SK-N-SH (cell line): ENCODE data around the gene ERGIC1. TPM values are rescaled to one million over a fixed set of nuclear protein-coding genes. Genes with fewer than 3 reads are reported as not detected.

Experiments used
- CTCF ChIA-PET: fragments of 300-600, 350-600 bp; formaldehyde crosslinking; extraction: SDS; loops from one replicate; lab custom pipeline; 2021; lab: Yijun Ruan, JAX
- POLR2A ChIA-PET: fragments of 350-600 bp; sonication (Branson Sonifier 250); formaldehyde crosslinking; extraction: SDS; loops from one replicate; lab custom pipeline; 2020; ENCODE audit warnings: antibody characterized with exemption, inconsistent platforms; lab: Yijun Ruan, JAX
- DNase-seq: peaks from one replicate; pipeline ENCODE4 v3.0.0; 2012
- H2AFZ ChIP-seq: fragments of 200-600 bp; sonication (generic); 2 replicates; pipeline ENCODE4 v1.8.1; 2016; ENCODE audit warnings: antibody characterized with exemption, mild to moderate bottlenecking, low read depth
- H3F3A ChIP-seq: fragments of 200-600 bp; sonication (generic); replicated peaks from 2 replicates; pipeline ENCODE3; 2016; ENCODE audit warnings: antibody characterized with exemption, mild to moderate bottlenecking; ENCODE audit not compliant: insufficient read depth
- H3K27ac ChIP-seq, 2 experiments: fragments of 200-500 bp in 1 of 2; fragments of 200-600 bp in 1 of 2; sonication (Bioruptor generic) in 1 of 2; sonication (generic), shearing (Covaris generic) in 1 of 2; 2 replicates each; pipeline versions ENCODE4 v1.5.1 to v1.6.1; 2014 to 2016; ENCODE audit warnings: low read depth in 2 of 2, inconsistent platforms in 1 of 2, low read length in 1 of 2, mild to moderate bottlenecking in 1 of 2, mixed read lengths in 1 of 2
- H3K27me3 ChIP-seq: fragments of 200-600 bp; sonication (generic), shearing (Covaris generic); 2 replicates; pipeline ENCODE4 v1.6.1; 2016; ENCODE audit warnings: mixed run types; ENCODE audit not compliant: insufficient read depth
- H3K36me3 ChIP-seq, 2 experiments: fragments of 200-500 bp in 1 of 2; fragments of 200-600 bp in 1 of 2; sonication (Bioruptor generic) in 1 of 2; sonication (generic) in 1 of 2; replicated peaks in 1 of 2; 2 replicates each; pipeline versions ENCODE3 to v1.5.1; 2014 to 2016; ENCODE audit warnings: low read length in 1 of 2, mild to moderate bottlenecking in 1 of 2; ENCODE audit not compliant: insufficient read depth in 2 of 2, control insufficient read depth in 1 of 2
- H3K4me1 ChIP-seq, 2 experiments: fragments of 200-500 bp in 1 of 2; fragments of 200-600 bp in 1 of 2; sonication (Bioruptor generic) in 1 of 2; sonication (generic), shearing (Covaris generic) in 1 of 2; 2 replicates each; pipeline versions ENCODE4 v1.5.1 to v1.6.1; 2014 to 2016; ENCODE audit warnings: low read depth in 1 of 2, low read length in 1 of 2, mixed run types in 1 of 2; ENCODE audit not compliant: insufficient read depth in 2 of 2, control insufficient read depth in 1 of 2
- H3K4me2 ChIP-seq: fragments of 200-600 bp; sonication (generic), shearing (Covaris generic); 2 replicates; pipeline ENCODE4 v1.6.1; 2017; ENCODE audit warnings: mixed run types
- H3K4me3 ChIP-seq, 2 experiments: fragments of 200-500 bp in 1 of 2; fragments of 200-600 bp in 1 of 2; sonication (Bioruptor generic) in 1 of 2; sonication (generic), shearing (Covaris generic) in 1 of 2; 2 replicates each; pipeline versions ENCODE4 v1.5.1 to v1.8.1; 2014 to 2016; ENCODE audit warnings: low read depth in 2 of 2, inconsistent platforms in 1 of 2, low read length in 1 of 2, mild to moderate bottlenecking in 1 of 2, mixed read lengths in 1 of 2, moderate library complexity in 1 of 2
- H3K79me2 ChIP-seq: fragments of 200-600 bp; sonication (generic); 2 replicates; pipeline ENCODE4 v1.8.1; 2017; ENCODE audit warnings: mild to moderate bottlenecking; ENCODE audit not compliant: insufficient read depth
- H3K9ac ChIP-seq: fragments of 200-600 bp; sonication (generic); 2 replicates; pipeline ENCODE4 v1.6.1; 2017; ENCODE audit warnings: mixed run types
- H3K9me2 ChIP-seq: fragments of 200-600 bp; sonication (generic); 2 replicates; pipeline ENCODE4 v1.6.1; 2017; ENCODE audit warnings: mixed run types
- H3K9me3 ChIP-seq: fragments of 200-600 bp; sonication (generic); 2 replicates; pipeline ENCODE4 v1.6.1; 2017; ENCODE audit warnings: mixed run types, mild to moderate bottlenecking, moderate library complexity
- H4K20me1 ChIP-seq: fragments of 200-600 bp; sonication (generic); 2 replicates; pipeline ENCODE4 v1.6.1; 2017; ENCODE audit warnings: mild to moderate bottlenecking, mixed run types; ENCODE audit not compliant: insufficient read depth
- CTCF ChIP-seq: fragments of 200-600 bp; sonication (generic); IDR thresholded peaks from 2 replicates; pipeline ENCODE4 v1.6.1; 2017; ENCODE audit warnings: antibody characterized with exemption, mild to moderate bottlenecking, moderate library complexity
- FOSL2 ChIP-seq: IDR thresholded peaks from 2 replicates; pipeline ENCODE4 v1.4.0; 2012; ENCODE audit warnings: low read depth, mild to moderate bottlenecking, moderate library complexity, borderline replicate concordance
- FOXJ3 ChIP-seq: sonication (generic); formaldehyde crosslinking; IDR thresholded peaks from 2 replicates; pipeline ENCODE4 v1.5.1; 2020; ENCODE audit warnings: mild to moderate bottlenecking, missing genetic modification reagents
- NFIC ChIP-seq: IDR thresholded peaks from 2 replicates; pipeline ENCODE4 v1.4.0; 2012; ENCODE audit warnings: borderline replicate concordance
- NRF1 ChIP-seq: IDR thresholded peaks from 2 replicates; pipeline ENCODE4 v1.6.1; 2012; ENCODE audit warnings: low read depth, mild to moderate bottlenecking, low read length
- PBX3 ChIP-seq: IDR thresholded peaks from 2 replicates; pipeline ENCODE4; 2012
- POLR2AphosphoS5 ChIP-seq: IDR thresholded peaks from 2 replicates; pipeline ENCODE4 v1.6.1; 2012; ENCODE audit warnings: low read depth, low read length
- RCOR1 ChIP-seq: fragments of 150-350 bp; IDR thresholded peaks from 2 replicates; pipeline ENCODE4 v1.6.1; 2017; ENCODE audit warnings: antibody characterized with exemption, low read length
- RXRA ChIP-seq: IDR thresholded peaks from 2 replicates; pipeline ENCODE4 v1.4.0; 2012; ENCODE audit warnings: low read depth, mild to moderate bottlenecking, borderline replicate concordance
- TCF12 ChIP-seq: IDR thresholded peaks from 2 replicates; pipeline ENCODE4 v1.4.0; 2012
- TEAD4 ChIP-seq: IDR thresholded peaks from 2 replicates; pipeline ENCODE4 v1.4.0; 2012; ENCODE audit warnings: mild to moderate bottlenecking, borderline replicate concordance; ENCODE audit not compliant: insufficient read depth
- YY1 ChIP-seq: IDR thresholded peaks from 2 replicates; pipeline ENCODE4 v1.4.0; 2012; ENCODE audit warnings: low read depth, mild to moderate bottlenecking
- WGBS: methylation state at CpG from one replicate; pipeline ENCODE4 v1.1.6; 2017; ENCODE audit warnings: low lambda C conversion rate; 5-methylcytosine and 5-hydroxymethylcytosine counted together
- polyA plus RNA-seq, 3 experiments: library from polyadenylated mRNA; depleted of rRNA; stranded (reverse); fragments of >200 nt; gene quantifications; 2 replicates each; pipeline ENCODE4 v1.2.3, GENCODE V29; 2012
- TF ChIP-seq, protein P1 (sequence below): IDR thresholded peaks from 2 replicates; pipeline ENCODE4 v1.4.0; 2012; ENCODE audit warnings: low read depth
- TF ChIP-seq, protein P2 (sequence below): fragments of 150-350 bp; IDR thresholded peaks from 2 replicates; pipeline ENCODE4 v1.6.1; 2017; ENCODE audit warnings: antibody characterized with exemption, low read length, low read depth, borderline replicate concordance
- TF ChIP-seq, protein P3 (sequence below): IDR thresholded peaks from 2 replicates; pipeline ENCODE4 v1.6.1; 2012; ENCODE audit warnings: mild to moderate bottlenecking, low read depth, low read length, moderate library complexity

Gene ERGIC1
- polyA plus RNA-seq, 1 of the 3 experiments (the other 2 are of a cell fraction): 101 TPM

- TF ChIP-seq, protein P1, sequence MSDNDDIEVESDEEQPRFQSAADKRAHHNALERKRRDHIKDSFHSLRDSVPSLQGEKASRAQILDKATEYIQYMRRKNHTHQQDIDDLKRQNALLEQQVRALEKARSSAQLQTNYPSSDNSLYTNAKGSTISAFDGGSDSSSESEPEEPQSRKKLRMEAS: no peak
- TF ChIP-seq NRF1 (no peak), POLR2AphosphoS5 (no peak), TEAD4 (no peak)
Observed at GRCh38 chr5:172926796-172927195, 92.7 kb downstream of the ERGIC1 start (continued).

DNA sequence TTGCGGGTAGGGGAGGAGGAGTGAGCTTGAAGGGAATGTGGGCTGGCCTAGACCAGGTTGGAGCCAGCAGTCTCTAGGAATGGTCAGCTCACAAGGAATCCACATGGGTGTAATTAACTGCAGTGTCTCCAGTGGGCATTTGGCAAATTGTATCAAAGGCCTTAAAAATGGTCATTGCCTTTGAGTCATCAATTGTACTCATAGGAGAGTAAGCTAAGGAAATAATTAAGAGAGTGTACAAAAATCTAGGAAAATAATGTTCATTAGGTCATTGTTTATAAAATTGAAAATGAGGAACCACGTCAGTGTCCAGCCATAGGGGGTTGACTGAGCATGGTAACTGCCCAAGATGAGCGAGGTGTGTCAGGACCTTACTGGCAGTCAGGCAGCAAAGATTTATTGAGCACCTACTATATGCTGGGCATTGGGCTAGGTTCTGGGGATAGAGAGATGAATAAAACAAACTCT lies 95.4 kb downstream of the ERGIC1 start:
- H3F3A ChIP-seq: peaks cover 35% of the 10 kb centered on the region
- DNase-seq: no peak
- H3K79me2 ChIP-seq: no peaks in the 10 kb centered on the region
- H3K27ac ChIP-seq: peak overlapping the region in 1 of 2 experiments; percentile 89; a peak in 2 of 4 replicates
- no peak overlapping the region for H3K4me2 ChIP-seq
- H3K4me1 ChIP-seq: peaks cover 0 to 19% of the 10 kb centered on the region in 2 experiments; a peak in 2 of 4 replicates
- H3K27me3 ChIP-seq: no peaks in the 10 kb centered on the region
- peaks cover 0 to 14% of the 10 kb centered on the region in 2 experiments for H3K36me3 ChIP-seq
- no peak overlapping the region for H2AFZ ChIP-seq
- H3K9me2 ChIP-seq: no peaks in the 10 kb centered on the region
- H3K4me3 ChIP-seq: no peak overlapping the region
- CTCF ChIA-PET: interaction anchor here (0.6 to 23.2 kb wide), 4 partner anchors 10 to 219 kb away, joined by 3 to 508 read pairs (median 38); no protein-coding TSS in a partner anchor
- TF ChIP-seq YY1: no peak
- TF ChIP-seq CTCF: peak; percentile 21; the same call in 1 of the 2 replicates
- TF ChIP-seq TCF12: no peak; the same call in 1 of the 2 replicates
- TF ChIP-seq, all 33 proteins: peak for 1
- H4K20me1 ChIP-seq: no peaks in the 10 kb centered on the region
- POLR2A ChIA-PET: interaction anchor here (0.6 kb wide), 1 partner anchor 125 kb away, joined by 4 read pairs; no protein-coding TSS in a partner anchor
- H3K9ac ChIP-seq: no peak overlapping the region
- WGBS: 75% methylated on average over 3 of the region's 3 CpGs
- no peaks in the 10 kb centered on the region for H3K9me3 ChIP-seq

- 7% methylated on average over 9 of the region's 9 CpGs for WGBS
- H3K36me3 ChIP-seq: peaks cover 6 to 10% of the 10 kb centered on the region in 2 experiments
- TF ChIP-seq RCOR1 (no peak), RXRA (peak; percentile 67; the same call in 1 of the 2 replicates), PBX3 (peak; percentile 73), FOSL2 (peak; percentile 94), TEAD4 (peak; percentile 69; the same call in 1 of the 2 replicates), FOXJ3 (CRISPR knock-in tag) (no peak), NFIC (peak; percentile 82)
- TF ChIP-seq, protein P2, sequence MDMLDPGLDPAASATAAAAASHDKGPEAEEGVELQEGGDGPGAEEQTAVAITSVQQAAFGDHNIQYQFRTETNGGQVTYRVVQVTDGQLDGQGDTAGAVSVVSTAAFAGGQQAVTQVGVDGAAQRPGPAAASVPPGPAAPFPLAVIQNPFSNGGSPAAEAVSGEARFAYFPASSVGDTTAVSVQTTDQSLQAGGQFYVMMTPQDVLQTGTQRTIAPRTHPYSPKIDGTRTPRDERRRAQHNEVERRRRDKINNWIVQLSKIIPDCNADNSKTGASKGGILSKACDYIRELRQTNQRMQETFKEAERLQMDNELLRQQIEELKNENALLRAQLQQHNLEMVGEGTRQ: no peak
- TF ChIP-seq, protein P3, sequence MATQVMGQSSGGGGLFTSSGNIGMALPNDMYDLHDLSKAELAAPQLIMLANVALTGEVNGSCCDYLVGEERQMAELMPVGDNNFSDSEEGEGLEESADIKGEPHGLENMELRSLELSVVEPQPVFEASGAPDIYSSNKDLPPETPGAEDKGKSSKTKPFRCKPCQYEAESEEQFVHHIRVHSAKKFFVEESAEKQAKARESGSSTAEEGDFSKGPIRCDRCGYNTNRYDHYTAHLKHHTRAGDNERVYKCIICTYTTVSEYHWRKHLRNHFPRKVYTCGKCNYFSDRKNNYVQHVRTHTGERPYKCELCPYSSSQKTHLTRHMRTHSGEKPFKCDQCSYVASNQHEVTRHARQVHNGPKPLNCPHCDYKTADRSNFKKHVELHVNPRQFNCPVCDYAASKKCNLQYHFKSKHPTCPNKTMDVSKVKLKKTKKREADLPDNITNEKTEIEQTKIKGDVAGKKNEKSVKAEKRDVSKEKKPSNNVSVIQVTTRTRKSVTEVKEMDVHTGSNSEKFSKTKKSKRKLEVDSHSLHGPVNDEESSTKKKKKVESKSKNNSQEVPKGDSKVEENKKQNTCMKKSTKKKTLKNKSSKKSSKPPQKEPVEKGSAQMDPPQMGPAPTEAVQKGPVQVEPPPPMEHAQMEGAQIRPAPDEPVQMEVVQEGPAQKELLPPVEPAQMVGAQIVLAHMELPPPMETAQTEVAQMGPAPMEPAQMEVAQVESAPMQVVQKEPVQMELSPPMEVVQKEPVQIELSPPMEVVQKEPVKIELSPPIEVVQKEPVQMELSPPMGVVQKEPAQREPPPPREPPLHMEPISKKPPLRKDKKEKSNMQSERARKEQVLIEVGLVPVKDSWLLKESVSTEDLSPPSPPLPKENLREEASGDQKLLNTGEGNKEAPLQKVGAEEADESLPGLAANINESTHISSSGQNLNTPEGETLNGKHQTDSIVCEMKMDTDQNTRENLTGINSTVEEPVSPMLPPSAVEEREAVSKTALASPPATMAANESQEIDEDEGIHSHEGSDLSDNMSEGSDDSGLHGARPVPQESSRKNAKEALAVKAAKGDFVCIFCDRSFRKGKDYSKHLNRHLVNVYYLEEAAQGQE: peak; percentile 44; the same call in 1 of the 2 replicates
- TF ChIP-seq, protein P1: peak; percentile 52
Observed at GRCh38 chr5:172931001-172931536, 97.0 kb downstream of the ERGIC1 start.

More at GRCh38 chr5:172931001-172931536, 97.0 kb downstream of the ERGIC1 start:
- Histone ChIP-seq H3K4me1 (peaks cover 0 to 19% of the 10 kb centered on the region in 2 experiments; a peak in 2 of 4 replicates), H2AFZ (no peak overlapping the region), H3K27ac (peak overlapping the region in 1 of 2 experiments; percentile 89; a peak in 2 of 4 replicates), H3K9me3 (no peaks in the 10 kb centered on the region), H3K9me2 (no peaks in the 10 kb centered on the region), H3K9ac (peak overlapping the region; percentile 57), H3K4me2 (peak overlapping the region; percentile 55), H3F3A (peaks cover 35% of the 10 kb centered on the region), H3K27me3 (no peaks in the 10 kb centered on the region), H3K4me3 (no peak overlapping the region), H4K20me1 (no peaks in the 10 kb centered on the region), H3K79me2 (no peaks in the 10 kb centered on the region)
- DNase-seq: no peak
- ChIA-PET CTCF (interaction anchor here (0.7 to 23.2 kb wide), 16 partner anchors 10 to 234 kb away, joined by 3 to 508 read pairs (median 10); partner anchors contain the start of gene DUSP1), POLR2A (no interaction called here)
